HepG2 (cell line): ENCODE results near the gene TMEM171.

Experiments used
- BHLHE40 ChIP-seq: IDR thresholded peaks from 2 replicates; pipeline ENCODE4 v1.6.1; 2011; ENCODE audit warnings: low read length, improper control_type of control experiment
- E2F5 ChIP-seq: sonication (generic); formaldehyde crosslinking; conservative IDR thresholded peaks from 2 replicates; pipeline ENCODE4 v1.4.0; 2020; ENCODE audit warnings: missing genetic modification reagents
- HMG20B ChIP-seq: conservative IDR thresholded peaks from 2 replicates; pipeline ENCODE4 v1.6.1; 2016; ENCODE audit warnings: missing genetic modification reagents, missing compliant biosample characterization
- ISX ChIP-seq: sonication (generic); formaldehyde crosslinking; conservative IDR thresholded peaks from 2 replicates; pipeline ENCODE4 v1.5.0; 2020; ENCODE audit warnings: missing genetic modification reagents
- JUND ChIP-seq: sonication (generic); formaldehyde crosslinking; IDR thresholded peaks from 2 replicates; pipeline ENCODE4 v1.8.0; 2022; ENCODE audit warnings: mild to moderate bottlenecking, missing genetic modification reagents
- PATZ1 ChIP-seq: sonication (generic); formaldehyde crosslinking; IDR thresholded peaks from 2 replicates; pipeline ENCODE4 v1.4.0; 2020; ENCODE audit warnings: missing genetic modification reagents
- PPARG ChIP-seq: conservative IDR thresholded peaks from 2 replicates; pipeline ENCODE4 v1.6.1; 2016; ENCODE audit warnings: missing biosample characterization, missing genetic modification reagents
- REST ChIP-seq, 2 experiments: IDR thresholded peaks; 2 replicates each; pipeline ENCODE4 v1.6.1; 2011 to 2012; ENCODE audit warnings: low read length in 2 of 2, borderline replicate concordance in 1 of 2, low read depth in 1 of 2, mild to moderate bottlenecking in 1 of 2, moderate library complexity in 1 of 2
- SKIL ChIP-seq: sonication (generic); formaldehyde crosslinking; IDR thresholded peaks from 2 replicates; pipeline ENCODE4 v1.8.0; 2022; ENCODE audit warnings: missing genetic modification reagents, mild to moderate bottlenecking, moderate library complexity, borderline replicate concordance

- no peak for TF ChIP-seq BHLHE40
- TF ChIP-seq REST (IDR thresholded peaks at IDR 0.05; ENCODE audit: borderline replicate concordance in 1 of 2, low read depth in 1 of 2, low read length in 2 of 2): no peak
- no peak for TF ChIP-seq ISX (CRISPR knock-in tag)
- TF ChIP-seq JUND (CRISPR knock-in tag): no peak
- no peak for TF ChIP-seq PATZ1 (CRISPR knock-in tag)
- TF ChIP-seq SKIL: no peak
- no peak for TF ChIP-seq HMG20B
- TF ChIP-seq PPARG (CRISPR knock-in tag): no peak
- no peak for TF ChIP-seq E2F5 (CRISPR knock-in tag)
Observed at GRCh38 chr5:73155271-73156222, 35.2 kb downstream of the TMEM171 start.
